ENCODE results near the gene C11orf86. TPM values are rescaled to one million over a fixed set of nuclear protein-coding genes. Genes with fewer than 3 reads are reported as not detected.

Gene C11orf86
- total and polyA plus RNA-seq, 2 of the 8 experiments (the other 6 are each of a cell fraction or from before 2014, with no cell fraction given): 0.91 to 0.97 TPM

- H2AK5ac ChIP-seq (ENCODE audit: low read depth, low read length): no peak overlapping the region
- H2AFZ ChIP-seq (ENCODE audit: low read length): no peak overlapping the region
- no peak overlapping the region for H4K91ac ChIP-seq (replicated peaks; ENCODE audit: insufficient read length, low read length)
- H3K9ac ChIP-seq (replicated peaks in 1 of 4; ENCODE audit: extremely low read depth in 1 of 4, low read depth in 3 of 4, low read length in 3 of 4): no peak overlapping the region
- H3K56ac ChIP-seq (replicated peaks; ENCODE audit: insufficient read length, low read depth, low read length): no peak overlapping the region
- no peak overlapping the region for H2BK5ac ChIP-seq (ENCODE audit: low read depth, low read length)
- POLR2A ChIA-PET (ENCODE audit: partially characterized antibody): interaction anchor here (1.5 kb wide), 1 partner anchor 17 kb away, joined by 3 read pairs; no protein-coding TSS in a partner anchor
- no peak overlapping the region for H2BK15ac ChIP-seq (ENCODE audit: low read length)
- H4K8ac ChIP-seq (ENCODE audit: extremely low read depth, insufficient read depth, low read length): no peak overlapping the region
- FAIRE-seq (no peak), DNase-seq (ENCODE audit: low read depth in 1 of 2, low spot score in 2 of 2) (no peak)
- H3K4me1 ChIP-seq (replicated peaks in 1 of 4; ENCODE audit: control insufficient read depth in 3 of 4, insufficient read depth in 4 of 4, low read length in 3 of 4): no peaks in the 10 kb centered on the region
- no peaks in the 10 kb centered on the region for H4K20me1 ChIP-seq (replicated peaks in 1 of 2; ENCODE audit: control insufficient read depth in 1 of 2, insufficient read depth in 2 of 2, low read length in 2 of 2)
- H3K36me3 ChIP-seq (ENCODE audit: control insufficient read depth in 2 of 4, insufficient read depth in 4 of 4, low read length in 3 of 4): no peaks in the 10 kb centered on the region
- H2BK12ac ChIP-seq (ENCODE audit: low read depth, low read length): no peak overlapping the region
- H3K4me2 ChIP-seq (ENCODE audit: insufficient read depth in 1 of 2, low read depth in 2 of 2, low read length in 2 of 2): no peak overlapping the region
- H3K23me2 ChIP-seq (ENCODE audit: low read depth, low read length): no peaks in the 10 kb centered on the region
- H3K27me3 ChIP-seq (replicated peaks in 1 of 4; ENCODE audit: control insufficient read depth in 3 of 4, extremely low read depth in 1 of 4, insufficient read depth in 3 of 4, low read length in 3 of 4): no peaks in the 10 kb centered on the region
- TF ChIP-seq NRF1 (IDR thresholded peaks at IDR 0.05; ENCODE audit: low read depth, low read length): no peak
- no peak for TF ChIP-seq YY1 (IDR thresholded peaks at IDR 0.05; ENCODE audit: low read depth, low read length)
- no peak for TF ChIP-seq MAX (IDR thresholded peaks at IDR 0.05)
- TF ChIP-seq EZH2 (IDR thresholded peaks at IDR 0.05; ENCODE audit: low read depth, low read length, severe bottlenecking): no peak
- TF ChIP-seq HDAC6 (IDR thresholded peaks at IDR 0.05; ENCODE audit: low read depth, low read length): no peak
- no peak overlapping the region for H4K5ac ChIP-seq (ENCODE audit: insufficient read length, low read depth, low read length)
- H3K79me2 ChIP-seq (ENCODE audit: control insufficient read depth in 1 of 2, insufficient read depth in 2 of 2, low read length in 2 of 2): no peaks in the 10 kb centered on the region
- no peak overlapping the region for H2BK120ac ChIP-seq (replicated peaks; ENCODE audit: low read depth, low read length)
- no peak overlapping the region for H3K18ac ChIP-seq (ENCODE audit: extremely low read depth, low read length)
- H3K4ac ChIP-seq (replicated peaks; ENCODE audit: insufficient read length, low read depth, low read length): no peak overlapping the region
- H3K27ac ChIP-seq (ENCODE audit: low read depth, low read length): no peak overlapping the region
- no peak overlapping the region for H2BK20ac ChIP-seq (ENCODE audit: low read length)
- H3K79me1 ChIP-seq (ENCODE audit: low read depth, low read length): no peaks in the 10 kb centered on the region; the same call in 1 of the 2 replicates
- no peak overlapping the region for H3K14ac ChIP-seq (ENCODE audit: insufficient read length)
- no peak overlapping the region for H3K4me3 ChIP-seq (ENCODE audit: extremely low read depth in 1 of 4, insufficient read depth in 2 of 4, low read depth in 3 of 4, low read length in 4 of 4)
- no peak overlapping the region for H3K23ac ChIP-seq (ENCODE audit: insufficient read length)
- CTCF ChIA-PET (ENCODE audit: partially characterized antibody): interaction anchor here (0.8 to 2.0 kb wide), 7 partner anchors 10 to 52 kb away, joined by 3 to 7 read pairs (median 3); no protein-coding TSS in a partner anchor
- no peaks in the 10 kb centered on the region for H3K9me3 ChIP-seq (ENCODE audit: insufficient read depth in 2 of 2, low read depth in 1 of 2, low read length in 1 of 2)
- WGBS, 2 experiments (ENCODE audit: extremely low coverage in 1 of 2, insufficient coverage in 1 of 2, insufficient read length in 1 of 2, insufficient replicate concordance in 2 of 2, low coverage in 1 of 2, low lambda C conversion rate in 2 of 2, missing lambda C conversion rate in 1 of 2): 87% methylated on average over 9 of the region's 9 CpGs; no CpG with 5 or more reads in 1 of the 2 experiments
Observed at GRCh38 chr11:66934950-66935779, 39.9 kb upstream of the C11orf86 start.
